Putamen (tissue), 1 donor: ENCODE data around the gene CGB5.

Source experiments
- DNase-seq: peaks from one replicate; pipeline ENCODE4 v3.0.0-alpha.2; 2016; ENCODE audit warnings: low spot score

Gene CGB5

DNA sequence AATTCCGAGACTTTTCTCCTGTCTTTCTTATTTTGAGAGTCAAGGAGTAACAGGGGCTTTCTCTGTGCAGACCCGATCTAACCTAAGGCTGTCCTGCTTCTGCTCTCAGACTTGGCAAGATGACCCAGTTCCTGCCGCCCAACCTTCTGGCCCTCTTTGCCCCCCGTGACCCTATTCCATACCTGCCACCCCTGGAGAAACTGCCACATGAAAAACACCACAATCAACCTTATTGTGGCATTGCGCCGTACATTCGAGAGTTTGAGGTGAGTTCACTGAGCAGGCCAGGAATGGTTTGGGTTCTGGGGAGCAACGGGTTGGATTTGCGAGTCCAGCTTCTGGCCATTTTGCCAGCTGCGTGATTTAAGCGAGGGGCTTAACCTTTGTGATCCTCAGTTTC lies 42.6 kb downstream of the CGB5 start:
- no peak for DNase-seq

DNA sequence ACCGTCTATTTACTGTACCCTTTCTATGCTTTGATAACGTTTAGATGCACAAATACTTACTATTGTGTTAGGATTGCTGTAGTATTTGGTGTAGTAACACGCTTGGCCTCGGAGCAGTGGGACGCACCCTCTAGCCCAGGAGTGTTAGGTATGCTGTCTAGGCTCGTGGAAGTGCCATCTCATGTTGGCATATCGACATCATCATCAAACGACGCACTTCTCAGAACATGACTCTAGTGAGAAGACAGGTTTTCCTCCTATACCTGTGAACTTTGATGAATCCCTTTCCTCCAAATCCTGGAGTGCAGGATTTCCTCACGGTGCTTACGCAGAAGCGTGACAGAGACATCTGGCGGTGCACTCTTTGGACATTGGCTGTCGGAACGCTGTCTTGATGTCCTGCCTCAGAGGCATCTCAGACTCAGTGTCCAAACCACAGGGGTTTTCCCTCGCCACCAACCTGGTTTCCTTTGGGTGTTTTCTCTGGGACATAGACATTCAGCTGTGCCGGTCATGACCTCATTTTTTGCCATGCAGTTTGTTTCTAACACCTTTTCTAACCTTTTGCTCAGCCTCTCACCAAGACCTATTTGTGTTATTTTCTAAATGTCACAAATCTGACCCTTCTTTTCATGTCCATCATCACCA lies 47.9 kb downstream of the CGB5 start:
- no peak for DNase-seq

DNA sequence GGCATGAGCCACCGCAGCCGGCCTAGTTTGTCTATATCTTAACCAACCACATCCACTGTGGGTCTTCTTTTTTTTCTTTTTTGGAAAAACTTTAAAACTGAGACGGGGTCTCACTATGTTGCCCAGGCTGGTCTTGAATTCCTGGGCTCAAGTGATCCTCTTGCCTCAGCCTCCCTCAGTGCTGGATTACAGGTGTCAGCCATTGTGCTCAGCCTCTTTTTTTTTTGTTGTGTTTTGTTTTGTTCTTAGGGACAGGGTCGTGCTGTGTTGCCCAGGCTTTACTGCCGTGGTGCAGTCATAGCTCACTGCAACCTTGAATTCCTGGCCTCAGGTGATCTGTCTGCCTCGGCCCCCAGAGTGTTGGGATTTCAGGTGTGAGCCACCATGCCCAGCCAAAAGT lies 49.0 kb downstream of the CGB5 start:
- no peak for DNase-seq
